Colon (tissue), 2 donors: ENCODE results near the gene TCEAL1.
"Not testable (repeated sequence)": the region's sequence is repeated elsewhere in the genome, so short reads cannot be mapped to it uniquely, and the experiment has no call there.

Experiments used
- FAIRE-seq: peaks from 2 replicates; lab custom pipeline; 2012; peaks lifted over from hg19 to GRCh38; lab: Jason Lieb, UNC
- donor health status: control.
- donor health status: control.

TCEAL1 gene

GRCh38 chrX:103628386-103629317 lies at the start of gene TCEAL1:
Gene TCEAL1, plus strand, starts transcription at chrX:103628975. Its CDS starts 942 bp downstream, at chrX:103629917.
- no peak for FAIRE-seq

- no peak for FAIRE-seq
Measured at GRCh38 chrX:103584596-103584995, 44.2 kb upstream of the TCEAL1 start.

- FAIRE-seq, result no peak
Measured at GRCh38 chrX:103585411-103586313, 43.1 kb upstream of the TCEAL1 start, which contains the start of gene TCEAL4. Gene TCEAL4, plus strand, starts transcription at chrX:103585515. Its CDS starts 1,161 bp downstream, at chrX:103586676.

- FAIRE-seq, result no peak
Measured at GRCh38 chrX:103586314-103586646, 42.5 kb upstream of the TCEAL1 start.

GRCh38 chrX:103586659-103587058 lies 42.1 kb upstream of the TCEAL1 start:
- no peak for FAIRE-seq

GRCh38 chrX:103592295-103592694 lies 36.5 kb upstream of the TCEAL1 start:
- not testable (repeated sequence) for FAIRE-seq

GRCh38 chrX:103595202-103595601 lies 33.6 kb upstream of the TCEAL1 start:
- FAIRE-seq, result not testable (repeated sequence)

GRCh38 chrX:103607364-103608305 lies 21.1 kb upstream of the TCEAL1 start, which contains the start of gene TCEAL3:
Gene TCEAL3, plus strand, starts transcription at chrX:103607963. Its CDS starts 1,102 bp downstream, at chrX:103609065.
- no peak for FAIRE-seq

GRCh38 chrX:103608306-103608963 lies 20.3 kb upstream of the TCEAL1 start:
- no peak for FAIRE-seq

GRCh38 chrX:103610282-103610681 lies 18.5 kb upstream of the TCEAL1 start:
- FAIRE-seq, result no peak

GRCh38 chrX:103613362-103613890 lies 15.3 kb upstream of the TCEAL1 start:
- no peak for FAIRE-seq

- FAIRE-seq, result no peak
Measured at GRCh38 chrX:103614999-103615398, 13.8 kb upstream of the TCEAL1 start.

- no peak for FAIRE-seq
Measured at GRCh38 chrX:103615781-103616371, 12.9 kb upstream of the TCEAL1 start.

- no peak for FAIRE-seq
Measured at GRCh38 chrX:103616676-103617186, 12.0 kb upstream of the TCEAL1 start.

GRCh38 chrX:103624111-103624510 lies 4.7 kb upstream of the TCEAL1 start:
- no peak for FAIRE-seq

GRCh38 chrX:103626855-103627254 lies 1.9 kb upstream of the TCEAL1 start:
- FAIRE-seq, result no peak

- no peak for FAIRE-seq
Measured at GRCh38 chrX:103629318-103630170, 769 bp downstream of the TCEAL1 start.

GRCh38 chrX:103630171-103630511 lies 1.4 kb downstream of the TCEAL1 start:
- no peak for FAIRE-seq

- no peak for FAIRE-seq
Measured at GRCh38 chrX:103631145-103631544, 2.4 kb downstream of the TCEAL1 start.
